GM12873 (cell line): Measurements from ENCODE around the gene SLAMF8.

ENCODE experiments used
- CTCF ChIP-seq: IDR thresholded peaks from 2 replicates; pipeline ENCODE4 v1.5.1; 2012; ENCODE audit warnings: low read depth, mild to moderate bottlenecking, moderate library complexity, low read length, control low read depth; ENCODE audit not compliant: insufficient read depth; ENCODE audit errors: missing control alignments

The SLAMF8 gene

GRCh38 chr1:159838715-159839114 is 12.0 kb downstream of the SLAMF8 start:
- TF ChIP-seq CTCF: no peak

- TF ChIP-seq CTCF: no peak
These were observed 12.6 kb downstream of the SLAMF8 start for GRCh38 chr1:159839116-159839849.

- TF ChIP-seq CTCF: no peak
These were observed 15.1 kb downstream of the SLAMF8 start for GRCh38 chr1:159841749-159842148.

GRCh38 chr1:159843459-159843858 is 16.8 kb downstream of the SLAMF8 start:
- TF ChIP-seq CTCF: no peak

- no peak for TF ChIP-seq CTCF
These were observed 19.3 kb downstream of the SLAMF8 start for GRCh38 chr1:159845751-159846629.

- TF ChIP-seq CTCF: no peak
These were observed 20.6 kb downstream of the SLAMF8 start for GRCh38 chr1:159847231-159847630.

GRCh38 chr1:159848326-159848725 is 21.7 kb downstream of the SLAMF8 start:
- TF ChIP-seq CTCF: no peak
